Esophagus squamous epithelium (tissue), 5 donors: ENCODE data around the gene RIF1. TPM values are rescaled to one million over a fixed set of nuclear protein-coding genes. Genes with fewer than 3 reads are reported as not detected.

Experiments
- DNase-seq: peaks from one replicate; lab custom pipeline; 2025; lab: John Stamatoyannopoulos, UW
- H3K27ac ChIP-seq, 4 donors: fragments of 200-600 bp; sonication (generic); one replicate each; pipeline ENCODE4 v1.5.1; 2016 to 2019; ENCODE audit warnings: mild to moderate bottlenecking in 1 of 4
- H3K27me3 ChIP-seq, 4 donors: fragments of 200-600 bp; sonication (generic); 1 replicate in 3 of 4; 2 replicates in 1 of 4; pipeline versions ENCODE4 v1.5.1 to v1.6.0; 2017 to 2021; ENCODE audit warnings: antibody characterized with exemption in 1 of 4
- H3K36me3 ChIP-seq, 3 donors: fragments of 200-600 bp; sonication (generic); one replicate each; pipeline ENCODE4 v1.5.1; 2016 to 2019
- H3K4me1 ChIP-seq, 3 donors: fragments of 200-600 bp; sonication (generic); one replicate each; pipeline ENCODE4 v1.5.1; 2017 to 2019
- H3K4me3 ChIP-seq, 4 donors: fragments of 200-600 bp; sonication (generic); 1 replicate in 3 of 4; 2 replicates in 1 of 4; pipeline ENCODE4 v1.5.1; 2016 to 2019; ENCODE audit warnings: mild to moderate bottlenecking in 2 of 4, moderate library complexity in 1 of 4
- H3K9me3 ChIP-seq, 3 donors: fragments of 200-600 bp; sonication (generic); one replicate each; pipeline ENCODE4 v1.5.1; 2016 to 2019
- CTCF ChIP-seq, 6 experiments: fragments of 450-650 bp in 4 of 6; fragments of 200-600 bp in 2 of 6; sonication (generic) in 2 of 6; IDR thresholded peaks; one replicate each; pipeline ENCODE4 v1.5.1; 2016 to 2019; ENCODE audit warnings: antibody characterized with exemption in 6 of 6, mild to moderate bottlenecking in 4 of 6, moderate library complexity in 4 of 6
- POLR2A ChIP-seq, 4 donors: fragments of 450-650 bp; IDR thresholded peaks; one replicate each; pipeline ENCODE4 v1.6.1; 2017; ENCODE audit warnings: antibody characterized with exemption in 4 of 4, mild to moderate bottlenecking in 4 of 4, moderate library complexity in 3 of 4
- WGBS, 2 donors: methylation state at CpG; one replicate each; pipeline ENCODE4 v1.1.5; 2018; 5-methylcytosine and 5-hydroxymethylcytosine counted together
- intact Hi-C: fragments of 100-400 bp; cut with DNase I; formaldehyde crosslinking; loops from one replicate; pipeline ENCODE4 v1.15.0; 2022
- small RNA-seq, 4 donors: library from RNA; depleted of rRNA; stranded (forward); fragments of <200 nt; gene quantifications; one replicate each; pipeline ENCODE3, GENCODE V24; 2016
- total RNA-seq, 4 donors: library from RNA; depleted of rRNA; stranded (reverse); fragments of >200 nt; gene quantifications; one replicate each; pipeline ENCODE4 v1.1.0, GENCODE V29; 2016
- donor health status: DM: yes; HTN: yes; CAD: no.

The RIF1 gene
- total RNA-seq, 4 donors from 2014 or later = 14.4 to 41.4 (median 24.4) TPM

GRCh38 chr2:151523850-151524249 lies 114.1 kb downstream of the RIF1 start:
- no peak for DNase-seq
- H3K9me3 ChIP-seq = no peaks in the 10 kb centered on the region
- WGBS, 2 donors = 68 to 76% methylated on average over 3 of the region's 3 CpGs
- H3K4me3 ChIP-seq = no peak overlapping the region
- no peak for TF ChIP-seq CTCF (IDR thresholded peaks at IDR 0.05)
- TF ChIP-seq POLR2A (IDR thresholded peaks at IDR 0.05) = no peak
- H3K27ac ChIP-seq = no peak overlapping the region
- H3K27me3 ChIP-seq = no peaks in the 10 kb centered on the region
- no peaks in the 10 kb centered on the region for H3K4me1 ChIP-seq
- intact Hi-C loops = no loop called here
- H3K36me3 ChIP-seq = no peaks in the 10 kb centered on the region

- DNase-seq = no peak
- H3K4me3 ChIP-seq = no peak overlapping the region
- intact Hi-C loops = no loop called here
Observed at GRCh38 chr2:151525821-151526373, 116.2 kb downstream of the RIF1 start.

GRCh38 chr2:151526572-151527090 lies 116.9 kb downstream of the RIF1 start:
- Histone ChIP-seq H3K9me3 (no peaks in the 10 kb centered on the region), H3K36me3 (no peaks in the 10 kb centered on the region), H3K27me3 (no peaks in the 10 kb centered on the region), H3K27ac (no peak overlapping the region), H3K4me1 (no peaks in the 10 kb centered on the region), H3K4me3 (no peak overlapping the region)
- 91 to 97% methylated on average over 5 to 6 of the region's 6 CpGs for WGBS, 2 donors
- no peak for DNase-seq
- TF ChIP-seq POLR2A (IDR thresholded peaks at IDR 0.05) = no peak
- TF ChIP-seq CTCF (IDR thresholded peaks at IDR 0.05) = no peak
- intact Hi-C loops = no loop called here

More at GRCh38 chr2:151525821-151526373, 116.2 kb downstream of the RIF1 start:
- no peak for TF ChIP-seq CTCF (IDR thresholded peaks at IDR 0.05)
- no peak for TF ChIP-seq POLR2A (IDR thresholded peaks at IDR 0.05)
- Histone ChIP-seq H3K9me3 (no peaks in the 10 kb centered on the region), H3K27ac (no peak overlapping the region), H3K36me3 (no peaks in the 10 kb centered on the region), H3K27me3 (no peaks in the 10 kb centered on the region), H3K4me1 (no peaks in the 10 kb centered on the region)
- 76 to 82% methylated on average over 3 to 9 of the region's 9 CpGs for WGBS, 2 donors

Small RNA genes within 50 kb of the gene (small RNA-seq; reads per million reads assigned to genes)
- gene MIR4773-1 (0 reads per million in 4 donors), gene RN7SL124P (0 reads per million in 4 donors)

Other genes with a start within 250 kb of the RIF1 start
- gene RBM43, start 148.0 kb upstream of the RIF1 start, total RNA-seq = 1 to 10 TPM; 1.3 to 3.4 (median 2.0) TPM
- gene NMI, start 120.2 kb upstream of the RIF1 start, total RNA-seq = 10 to 100 TPM; 10.3 to 13.7 (median 10.8) TPM
- gene TNFAIP6, start 52.3 kb upstream of the RIF1 start, total RNA-seq = 1 to 10 TPM in 2 of 4 donors, under 1 TPM in 1, not detected in 1; 0.95 to 3.3 (median 1.2) TPM